IMR-90 (cell line): ENCODE measurements around the gene SELENOO.

Experiments used
- BHLHE40 ChIP-seq: fragments of 150-350 bp; IDR thresholded peaks from 2 replicates; pipeline ENCODE4 v1.6.1; 2016; ENCODE audit warnings: mild to moderate bottlenecking, low read depth, low read length
- RAD21 ChIP-seq: IDR thresholded peaks from 2 replicates; pipeline ENCODE4 v1.6.1; 2012; ENCODE audit warnings: low read length, improper control_type of control experiment
- SMC3 ChIP-seq: fragments of 150-350 bp; IDR thresholded peaks from 2 replicates; pipeline ENCODE4 v1.6.1; 2016; ENCODE audit warnings: low read depth, mild to moderate bottlenecking, antibody characterized with exemption, low read length, moderate library complexity
- TF ChIP-seq, protein P1 (sequence below): conservative IDR thresholded peaks from 2 replicates; pipeline ENCODE4 v1.5.1; 2012; ENCODE audit warnings: mild to moderate bottlenecking, low read depth, low read length, improper control_type of control experiment

DNA sequence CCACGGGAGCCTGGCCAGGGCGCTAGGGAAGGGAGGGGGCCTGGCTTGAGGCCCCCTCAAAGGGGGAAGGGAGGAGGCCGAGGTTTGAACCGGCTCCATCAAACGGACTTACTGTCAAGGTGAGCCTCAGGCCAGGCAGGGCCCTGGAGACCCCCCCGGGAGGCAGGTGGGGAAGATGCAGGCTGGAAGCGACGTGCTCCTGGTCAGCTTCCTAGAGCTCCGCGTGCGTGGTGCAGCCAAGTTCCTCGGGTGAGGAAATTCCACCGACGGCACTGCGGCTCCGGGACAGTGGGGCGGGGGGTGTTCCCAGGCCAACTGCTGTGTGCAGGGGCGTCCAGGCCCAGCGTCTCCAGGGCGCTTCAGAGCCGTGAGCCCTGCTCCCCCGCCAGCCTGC, 22.3 kb upstream of the SELENOO start:
- TF ChIP-seq, protein P1, sequence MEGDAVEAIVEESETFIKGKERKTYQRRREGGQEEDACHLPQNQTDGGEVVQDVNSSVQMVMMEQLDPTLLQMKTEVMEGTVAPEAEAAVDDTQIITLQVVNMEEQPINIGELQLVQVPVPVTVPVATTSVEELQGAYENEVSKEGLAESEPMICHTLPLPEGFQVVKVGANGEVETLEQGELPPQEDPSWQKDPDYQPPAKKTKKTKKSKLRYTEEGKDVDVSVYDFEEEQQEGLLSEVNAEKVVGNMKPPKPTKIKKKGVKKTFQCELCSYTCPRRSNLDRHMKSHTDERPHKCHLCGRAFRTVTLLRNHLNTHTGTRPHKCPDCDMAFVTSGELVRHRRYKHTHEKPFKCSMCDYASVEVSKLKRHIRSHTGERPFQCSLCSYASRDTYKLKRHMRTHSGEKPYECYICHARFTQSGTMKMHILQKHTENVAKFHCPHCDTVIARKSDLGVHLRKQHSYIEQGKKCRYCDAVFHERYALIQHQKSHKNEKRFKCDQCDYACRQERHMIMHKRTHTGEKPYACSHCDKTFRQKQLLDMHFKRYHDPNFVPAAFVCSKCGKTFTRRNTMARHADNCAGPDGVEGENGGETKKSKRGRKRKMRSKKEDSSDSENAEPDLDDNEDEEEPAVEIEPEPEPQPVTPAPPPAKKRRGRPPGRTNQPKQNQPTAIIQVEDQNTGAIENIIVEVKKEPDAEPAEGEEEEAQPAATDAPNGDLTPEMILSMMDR: no peak
- TF ChIP-seq RAD21 (no peak), BHLHE40 (no peak), SMC3 (no peak)
